ENCODE data around the gene GABRB3.

GABRB3 gene

DNA sequence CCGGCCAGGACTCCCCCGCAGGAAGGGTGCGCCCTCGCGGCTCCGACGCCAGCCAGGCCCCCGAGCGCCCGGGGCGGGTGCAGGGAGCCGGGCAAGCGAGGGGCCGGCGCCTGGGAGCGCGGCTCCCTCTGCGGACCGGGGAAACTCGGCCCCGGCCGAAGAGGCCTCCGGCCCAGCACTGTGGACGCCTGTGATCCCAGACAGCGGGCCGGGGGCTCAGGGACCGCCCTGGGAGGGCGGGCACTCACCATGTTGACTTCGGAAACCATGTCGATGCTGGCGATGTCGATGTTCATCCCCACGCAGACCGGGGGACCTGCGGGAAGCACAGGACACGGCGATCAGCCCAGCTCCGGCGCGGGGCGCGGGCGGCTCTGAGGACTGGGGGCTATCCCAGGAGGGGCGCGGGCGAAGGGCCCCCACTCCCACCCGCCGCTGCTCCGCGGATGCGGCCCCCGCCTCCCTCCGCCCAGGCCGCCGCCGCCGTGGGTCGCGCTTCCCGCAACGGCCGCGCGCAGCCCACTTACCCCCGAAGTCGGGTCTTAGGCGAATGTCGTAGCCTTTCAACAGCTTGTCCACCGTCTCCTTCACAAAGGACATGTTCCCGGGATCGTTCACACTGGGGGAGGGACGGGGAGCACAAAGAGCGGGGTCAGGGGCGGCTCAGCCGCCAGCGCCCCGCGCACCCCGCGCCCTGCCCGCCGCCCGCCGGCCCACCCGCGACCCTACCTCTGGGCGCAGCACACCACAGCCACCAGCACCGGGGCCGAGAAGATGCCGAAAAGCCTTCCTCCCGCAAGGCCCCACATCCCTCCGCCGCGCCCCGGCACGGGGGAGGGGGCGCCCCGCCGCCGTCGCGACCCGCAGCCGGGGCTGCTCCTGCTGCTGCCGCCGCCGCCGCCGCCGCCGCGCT lies at the start of gene GABRB3:
GABRB3 (minus strand) TSS at position 913 of the 913 bp plus-strand sequence.
- no peak for DNase-seq (ENCODE audit: low spot score)

DNA sequence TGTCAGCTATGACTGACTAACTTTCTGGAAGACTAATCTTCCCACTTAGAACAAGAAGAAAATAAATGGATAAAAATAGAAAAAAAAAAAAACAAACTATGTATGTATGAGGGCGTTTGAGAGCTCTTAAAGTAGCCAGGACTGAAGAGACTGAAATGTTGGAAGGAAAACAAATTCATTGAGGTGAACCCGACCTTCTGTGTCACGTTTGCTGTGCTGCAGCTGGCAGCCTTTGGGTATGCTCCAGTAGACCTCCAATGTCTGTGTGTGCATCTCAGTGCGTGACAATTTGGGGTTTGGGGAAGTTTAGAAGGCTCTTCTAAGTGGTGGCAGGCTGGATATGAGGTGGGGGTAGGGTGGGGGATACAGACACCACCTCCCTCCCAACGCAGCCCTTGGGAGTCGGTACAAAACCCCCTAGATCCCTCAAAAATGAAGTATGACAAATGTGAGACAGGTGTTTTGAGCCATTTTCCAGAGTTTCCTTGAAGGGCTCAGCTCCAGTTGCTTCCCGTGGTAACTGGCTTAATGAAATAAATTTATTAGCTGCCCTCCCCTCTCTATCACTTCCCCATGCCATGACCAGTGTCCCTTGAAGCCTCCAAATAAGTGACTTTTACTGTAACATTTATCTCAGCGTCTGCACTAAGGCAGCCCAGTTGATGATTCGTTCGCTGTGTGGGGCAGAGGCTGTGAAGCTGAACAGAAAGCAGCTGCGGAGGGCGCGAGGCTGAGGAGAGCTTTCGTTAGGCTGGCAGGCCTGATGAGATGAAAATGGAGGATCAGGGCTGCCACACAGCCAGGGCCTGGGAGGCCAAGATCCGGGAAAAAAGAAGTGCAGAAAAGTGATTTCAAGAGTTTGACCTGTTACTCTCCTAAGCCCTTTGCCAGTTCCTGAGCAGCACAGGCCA lies 34.9 kb upstream of the GABRB3 start:
- DNase-seq (ENCODE audit: low spot score), result no peak

DNA sequence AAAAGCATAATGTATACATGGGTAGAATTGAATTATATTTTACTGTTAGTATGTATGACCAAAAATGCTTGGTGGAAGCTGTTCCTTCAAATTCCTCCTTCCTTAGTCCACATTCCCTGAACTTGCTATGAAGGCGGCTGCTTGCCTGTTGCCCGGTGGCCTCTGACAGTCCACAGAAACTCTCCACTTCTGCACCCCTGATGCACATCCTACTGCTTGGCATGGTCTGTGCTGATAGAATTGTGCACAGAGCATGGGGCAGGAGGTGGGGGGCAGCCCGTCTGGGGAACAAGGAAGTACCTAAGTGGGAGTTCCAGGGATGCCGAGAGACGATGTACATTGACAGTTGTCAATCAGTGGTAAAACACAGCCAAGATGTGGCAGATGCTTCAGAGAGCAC lies 33.7 kb upstream of the GABRB3 start:
- DNase-seq (ENCODE audit: low spot score), result no peak

DNA sequence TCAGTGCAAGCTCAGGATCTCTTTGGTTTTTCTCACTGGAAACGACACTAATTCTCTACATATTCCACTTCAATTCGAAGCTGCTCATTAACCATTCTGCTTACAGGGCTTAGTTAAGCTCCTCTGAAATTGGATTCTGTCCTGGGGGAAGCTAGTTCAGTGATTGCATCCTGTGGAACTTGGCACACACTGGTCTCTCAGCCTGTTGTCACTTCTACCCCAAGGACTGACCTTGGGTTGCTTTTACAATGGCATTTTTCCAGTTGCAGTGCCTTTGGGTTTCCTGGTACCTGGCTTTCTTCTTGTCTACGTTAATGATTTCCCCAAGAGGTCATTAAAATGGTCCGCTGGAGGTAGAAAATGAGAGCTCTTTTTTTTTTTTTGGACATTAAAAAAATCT lies 33.3 kb upstream of the GABRB3 start:
- no peak for DNase-seq (ENCODE audit: low spot score)

DNA sequence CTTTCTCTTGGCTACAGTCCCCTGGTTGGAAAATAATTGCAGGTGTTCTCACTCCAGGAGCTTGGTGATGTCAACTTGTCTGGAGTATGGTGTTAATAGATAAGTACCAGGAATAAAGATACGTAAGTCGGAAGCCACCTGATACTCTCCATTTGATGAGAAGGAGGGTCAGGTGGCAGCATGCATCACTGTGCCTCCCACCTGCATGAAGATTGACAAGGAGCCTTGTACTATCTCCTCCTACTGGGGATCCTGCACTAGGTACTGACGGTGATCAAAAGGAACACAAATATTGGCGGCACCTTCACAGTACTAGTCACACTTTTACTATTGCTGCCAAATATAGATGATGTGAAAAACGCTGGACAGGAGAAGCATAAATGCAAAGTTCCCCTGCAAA lies 32.6 kb upstream of the GABRB3 start:
- DNase-seq (ENCODE audit: low spot score), result no peak

DNA sequence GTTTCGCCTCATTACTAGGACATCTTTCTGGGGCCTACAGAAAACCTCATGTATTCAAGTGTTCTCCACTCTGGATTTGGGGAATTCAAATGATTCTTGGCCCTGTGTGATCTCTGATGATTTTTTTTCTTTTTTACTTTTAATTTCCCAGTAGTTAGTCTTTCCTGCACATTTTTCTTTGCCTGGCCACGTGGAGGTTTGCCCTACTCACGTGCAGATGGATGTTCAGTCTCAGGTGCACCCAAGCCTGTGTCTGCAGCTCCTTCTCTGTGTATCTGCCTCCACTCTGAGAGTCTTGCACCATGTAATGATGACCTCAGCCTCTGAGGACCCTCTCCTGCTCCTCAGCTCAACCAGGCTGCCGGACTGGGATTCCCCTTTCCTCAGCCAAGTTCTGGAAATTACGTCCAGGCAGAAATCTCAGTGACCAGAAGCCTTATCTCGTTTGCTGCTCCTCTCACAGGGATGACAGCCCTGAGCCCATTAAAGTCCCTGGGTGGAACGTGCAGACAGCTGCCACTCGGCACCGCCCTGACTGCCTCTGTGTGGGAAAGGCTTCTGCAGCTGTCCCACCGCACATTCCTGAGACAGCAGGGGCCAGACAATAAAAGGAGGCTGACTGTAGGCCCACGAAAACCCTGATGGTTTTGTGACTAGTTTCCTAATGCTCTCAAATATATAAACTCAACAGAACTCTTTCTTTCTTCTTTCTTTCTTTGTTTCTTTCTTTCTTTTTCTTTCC lies 31.4 kb upstream of the GABRB3 start:
- DNase-seq (ENCODE audit: low spot score), result no peak

DNA sequence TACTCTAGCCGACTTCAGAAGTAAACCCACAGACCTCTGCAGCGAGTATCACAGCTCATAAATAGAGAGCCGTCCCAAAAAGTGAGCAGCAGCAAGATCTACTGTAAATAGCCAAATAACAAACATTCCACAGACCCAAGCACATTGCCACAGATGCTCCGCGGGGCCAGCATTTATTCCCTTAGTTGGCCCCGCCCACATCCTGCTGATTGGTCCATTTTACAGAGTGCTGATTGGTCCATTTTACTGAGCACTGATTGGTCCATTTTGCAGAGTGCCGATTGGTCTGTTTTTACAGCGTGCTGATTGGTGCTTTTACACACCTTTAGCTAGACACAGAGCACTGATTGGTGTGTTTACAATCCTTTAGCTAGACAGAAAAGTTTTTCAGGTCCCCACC lies 17.3 kb upstream of the GABRB3 start:
- no peak for DNase-seq (ENCODE audit: low spot score)

DNA sequence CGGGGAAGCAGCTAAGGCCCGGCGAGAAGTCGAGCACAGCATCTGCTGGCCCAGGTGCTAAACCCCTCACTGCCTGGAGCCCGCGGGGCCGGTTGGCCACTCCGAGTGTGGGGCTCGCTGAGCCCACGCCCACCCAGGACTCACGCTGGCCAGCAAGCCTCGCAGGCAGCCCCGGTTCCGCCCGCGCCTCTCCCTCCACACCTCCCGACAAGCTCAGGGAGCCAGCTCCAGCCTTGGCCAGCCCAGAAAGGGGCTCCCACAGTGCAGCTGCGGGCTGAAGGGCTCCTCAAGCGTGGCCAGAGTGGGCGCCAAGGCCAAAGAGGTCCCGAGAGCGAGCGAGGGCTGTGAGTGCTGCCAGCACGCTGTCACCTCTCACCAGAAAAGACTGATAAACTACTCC lies 8.9 kb upstream of the GABRB3 start:
- DNase-seq (ENCODE audit: low spot score), result no peak

DNA sequence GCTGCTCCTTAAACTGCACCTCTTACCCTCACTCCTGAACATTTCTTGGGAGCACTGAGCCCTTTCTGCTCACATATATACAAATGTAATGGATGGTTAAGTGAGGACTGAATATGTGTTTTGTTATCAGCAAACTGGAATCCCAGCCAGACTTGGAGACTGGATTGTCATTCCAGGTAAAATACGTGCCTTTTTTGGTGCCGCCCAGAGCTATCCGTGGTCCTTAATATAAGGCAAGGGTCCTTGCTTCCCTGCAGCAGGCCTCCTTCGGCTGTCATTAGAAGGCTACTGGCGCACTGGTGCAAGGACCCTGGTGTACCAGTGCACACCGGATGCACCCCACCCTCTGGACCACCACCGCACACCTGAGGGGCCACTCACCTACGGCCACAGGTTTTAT lies 1.1 kb upstream of the GABRB3 start:
- DNase-seq (ENCODE audit: low spot score), result no peak

DNA sequence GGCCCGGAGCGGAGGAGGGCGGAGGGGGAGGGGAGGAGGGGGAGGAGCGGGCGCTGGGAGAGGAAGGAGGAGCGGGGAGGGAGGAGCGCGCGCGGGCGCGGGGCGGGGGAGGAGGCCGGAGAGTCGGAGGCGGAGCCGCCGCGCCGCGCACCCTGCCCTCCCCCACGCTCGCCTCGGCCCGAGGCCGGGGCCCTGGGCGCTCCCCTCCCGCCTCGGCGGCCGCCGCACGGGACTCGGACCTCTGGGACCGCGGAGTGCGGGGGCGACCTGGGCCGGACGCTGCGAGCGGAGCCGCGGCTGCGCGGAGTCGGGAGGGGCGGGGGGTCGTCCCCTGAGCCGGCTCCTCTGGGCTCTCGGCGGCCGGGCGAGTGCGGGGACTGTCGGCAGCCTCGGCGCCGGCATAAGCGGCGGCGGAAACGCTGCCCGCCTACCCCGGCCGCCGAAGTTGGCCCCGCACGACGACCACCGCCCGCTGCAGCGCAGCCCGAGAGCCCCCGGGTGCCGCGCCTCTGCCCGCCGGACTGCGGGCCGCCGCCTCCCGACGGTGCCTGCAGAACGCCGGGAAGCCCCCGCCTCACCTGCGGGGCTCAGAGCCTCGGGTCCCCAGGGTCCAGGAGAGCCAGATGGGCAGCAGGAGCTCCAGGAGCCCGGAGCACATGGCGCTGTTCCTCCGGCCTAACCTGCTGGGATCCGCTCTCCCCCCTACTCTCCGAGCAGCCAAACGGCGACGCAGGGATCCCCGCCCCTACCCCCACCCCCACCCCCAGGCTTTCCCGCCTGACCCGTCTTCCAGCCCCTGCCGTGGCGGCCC lies 406 bp upstream of the GABRB3 start:
- no peak for DNase-seq (ENCODE audit: low spot score)

DNA sequence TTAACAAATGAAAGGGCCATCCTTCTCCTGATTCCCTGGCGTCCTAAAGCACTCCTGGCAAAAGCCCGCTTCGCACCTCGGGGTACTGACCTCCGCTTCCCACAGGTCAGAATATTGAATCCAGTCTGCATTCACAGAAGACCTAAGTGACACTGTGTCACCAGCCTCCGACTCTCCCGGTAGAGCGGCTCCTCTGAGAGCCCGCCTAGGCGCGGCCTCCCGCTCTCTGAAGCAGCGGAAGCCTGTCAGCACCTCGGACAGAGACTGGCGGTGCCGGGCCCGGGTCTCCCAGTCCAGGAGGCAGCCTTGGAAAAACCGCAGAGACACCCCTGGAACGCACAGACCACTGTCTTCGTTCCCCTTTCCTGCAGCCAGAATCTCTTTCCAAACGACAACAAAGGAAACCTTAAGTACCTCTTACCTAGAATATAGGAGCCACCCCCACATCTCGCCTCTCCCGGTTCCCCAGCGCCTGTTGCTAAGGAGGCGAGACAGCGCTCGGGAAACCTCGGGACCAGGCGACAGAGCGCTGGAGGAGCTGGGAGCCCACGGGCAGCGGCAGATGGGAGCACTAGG lies 1.2 kb downstream of the GABRB3 start:
- no peak for DNase-seq (ENCODE audit: low spot score)

DNA sequence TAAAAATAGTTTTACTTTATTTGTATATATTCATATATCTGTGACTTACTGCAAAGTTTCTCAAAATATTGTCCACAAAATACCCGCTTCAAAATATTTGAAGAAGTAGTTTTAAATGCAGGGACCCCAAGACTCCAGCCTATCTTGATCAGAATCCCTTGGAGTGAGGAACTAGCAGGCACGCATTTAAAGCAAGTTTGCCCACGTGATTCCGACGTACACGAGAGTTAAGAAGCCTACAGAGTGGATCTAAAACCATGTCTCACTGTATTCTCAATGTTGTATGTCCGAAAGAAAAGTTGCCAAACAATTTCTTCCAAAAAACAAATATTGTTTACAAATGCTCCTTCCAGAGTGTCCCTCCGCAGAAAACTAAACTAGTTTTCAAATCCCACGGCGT lies 1.7 kb downstream of the GABRB3 start:
- DNase-seq (ENCODE audit: low spot score), result no peak

DNA sequence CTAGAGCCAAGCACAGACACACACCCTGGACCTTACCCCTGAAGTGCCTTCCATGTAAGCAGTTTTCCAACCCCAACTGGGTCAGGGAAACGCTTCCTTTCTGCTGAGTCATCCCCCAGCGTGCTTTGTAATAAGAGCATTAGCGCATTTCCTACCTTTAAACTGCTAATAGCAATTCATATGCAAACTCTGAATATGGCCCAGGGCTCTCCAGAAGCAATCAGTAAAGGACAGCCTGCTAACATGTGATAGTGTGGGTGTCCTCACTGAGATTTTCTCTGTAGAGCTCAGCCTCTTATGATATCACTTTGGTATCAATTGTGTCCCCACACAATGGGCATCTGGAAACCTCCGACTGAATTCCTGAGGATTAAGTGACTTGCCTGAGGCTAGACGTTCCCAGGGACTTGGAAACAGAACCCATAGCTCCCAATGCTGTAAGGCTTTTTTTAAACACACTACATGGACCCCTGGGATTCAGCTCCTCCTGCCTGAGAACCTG lies 5.6 kb downstream of the GABRB3 start:
- DNase-seq (ENCODE audit: low spot score), result no peak

DNA sequence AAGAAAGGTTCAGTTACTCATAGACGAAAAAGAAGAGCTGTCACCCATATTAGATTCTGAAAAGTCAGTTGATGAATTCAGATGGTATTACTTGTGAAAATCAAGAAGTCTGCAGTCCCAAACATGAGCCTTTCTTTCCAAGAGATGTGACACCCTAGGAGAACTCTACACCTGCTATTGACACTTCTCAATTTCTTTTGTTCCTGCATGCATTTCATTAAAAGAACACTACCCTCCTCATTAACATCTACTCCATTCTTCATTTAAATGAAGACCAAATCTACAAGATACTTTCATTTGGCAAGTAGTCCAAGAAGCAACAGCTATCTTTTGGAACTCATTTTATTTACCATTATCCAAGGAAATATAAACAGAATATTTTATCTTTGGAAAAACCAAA lies 6.6 kb downstream of the GABRB3 start:
- DNase-seq (ENCODE audit: low spot score), result no peak

DNA sequence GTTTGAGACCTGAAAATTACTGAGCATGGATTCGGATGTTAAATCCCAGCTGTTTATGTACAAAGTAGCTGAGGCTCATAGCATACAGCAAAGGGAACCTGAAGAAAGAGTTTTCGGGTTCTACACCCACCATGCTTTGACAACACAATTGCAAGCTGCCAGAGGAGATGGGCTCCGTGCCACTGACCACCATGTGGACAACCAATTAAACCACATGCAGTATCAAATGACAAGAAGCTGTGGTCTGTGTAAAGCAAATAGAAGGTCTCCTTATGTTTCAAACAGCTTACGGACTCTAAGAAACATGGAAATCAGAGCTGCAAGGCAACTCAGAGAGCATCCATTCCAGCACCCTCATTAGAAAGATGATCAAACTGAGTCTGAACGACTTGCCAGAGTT lies 12.9 kb downstream of the GABRB3 start:
- DNase-seq (ENCODE audit: low spot score), result no peak

DNA sequence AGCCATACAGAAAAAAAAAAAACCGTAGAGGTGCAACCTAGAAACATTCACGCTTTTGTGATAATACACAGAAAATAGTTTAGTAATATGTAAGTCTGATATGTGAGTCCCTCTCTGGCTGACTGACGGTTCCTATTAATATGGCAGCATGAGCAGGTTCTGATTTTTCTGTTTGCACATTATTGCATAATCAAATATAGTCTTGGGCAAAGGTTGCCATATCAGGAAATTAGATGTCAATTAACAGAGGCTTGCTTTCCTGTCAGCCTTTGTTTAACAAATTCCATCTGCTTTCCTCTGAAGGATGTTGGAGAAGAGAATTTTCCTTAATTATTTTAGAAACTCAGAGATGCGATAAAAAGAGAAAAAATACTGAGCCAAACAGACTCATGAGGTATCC lies 14.8 kb downstream of the GABRB3 start:
- no peak for DNase-seq (ENCODE audit: low spot score)

DNA sequence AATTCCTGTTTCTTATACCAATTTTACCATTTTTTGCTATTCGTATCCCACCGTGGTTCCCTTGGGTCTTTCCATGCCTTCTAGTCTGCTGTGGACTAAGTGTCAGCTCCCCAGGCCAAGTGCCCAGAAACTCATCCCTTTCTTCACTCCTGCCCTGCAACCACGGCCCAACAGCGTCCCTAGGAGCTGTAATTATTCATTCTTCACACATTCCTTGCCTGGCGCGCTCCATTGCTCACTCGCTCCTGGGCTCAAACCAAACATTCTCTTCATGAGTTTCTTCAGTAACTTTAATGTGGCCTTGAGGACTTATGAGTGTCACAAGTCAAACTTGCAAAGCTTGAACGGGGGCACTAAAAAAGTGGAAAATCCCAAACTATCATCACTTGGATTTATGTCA lies 15.7 kb downstream of the GABRB3 start:
- DNase-seq (ENCODE audit: low spot score), result no peak

DNA sequence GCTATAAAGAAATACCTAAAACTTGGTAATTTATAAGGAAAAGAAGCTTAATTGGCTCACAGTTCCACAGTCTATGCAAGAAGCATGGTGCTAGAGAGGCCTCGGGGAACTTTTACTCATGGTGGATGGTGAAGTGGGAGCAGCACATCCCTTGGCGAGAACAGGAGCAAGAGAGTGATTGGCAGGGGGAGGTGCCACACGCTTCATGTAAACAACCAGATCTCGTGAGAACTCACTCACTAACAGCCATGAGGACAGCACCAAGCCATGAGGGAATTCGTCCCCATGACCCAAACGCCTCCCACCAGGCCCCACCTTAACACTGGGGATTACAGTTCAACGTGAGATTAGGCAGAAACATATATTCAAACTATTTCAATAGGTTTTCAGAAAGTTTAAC lies 28.0 kb downstream of the GABRB3 start:
- no peak for DNase-seq (ENCODE audit: low spot score)

DNA sequence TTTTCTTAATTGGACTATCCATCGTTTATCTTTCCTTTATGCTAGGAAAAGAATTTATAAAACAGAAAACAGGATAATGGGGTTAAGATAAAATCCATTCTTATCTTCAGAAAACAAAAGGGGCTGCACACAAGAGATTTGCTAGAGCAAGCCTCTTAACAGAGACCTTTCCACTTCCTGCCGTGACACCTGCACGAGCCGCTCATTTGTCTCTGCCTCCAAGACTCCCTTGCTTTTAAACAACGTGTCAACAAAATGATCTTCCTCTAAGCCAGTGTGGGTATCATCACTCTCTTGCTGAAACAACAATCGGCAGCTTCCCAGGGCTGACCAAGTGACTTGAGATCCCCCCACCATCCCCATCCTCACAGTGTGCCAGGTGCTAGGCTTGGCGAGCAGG lies 33.1 kb downstream of the GABRB3 start:
- no peak for DNase-seq (ENCODE audit: low spot score)

DNA sequence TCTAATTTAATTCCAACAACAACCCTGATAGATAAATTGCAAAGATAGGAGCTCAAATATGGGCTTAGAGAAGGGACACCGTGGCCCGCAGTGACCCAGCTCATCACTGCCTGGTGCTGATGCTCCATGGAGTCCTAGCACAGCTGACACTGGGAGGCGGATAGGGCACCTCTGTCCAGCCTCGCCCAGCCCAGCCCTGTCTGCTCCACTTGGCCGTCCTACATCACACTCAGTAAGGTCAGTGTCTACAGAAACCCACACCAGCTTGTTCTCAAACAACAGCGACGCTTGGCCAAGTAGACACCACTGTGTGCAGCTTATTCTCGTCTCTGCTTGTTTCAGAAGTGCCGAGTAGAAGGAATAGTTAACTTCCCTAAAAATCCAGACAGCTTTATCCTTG lies 33.9 kb downstream of the GABRB3 start:
- DNase-seq (ENCODE audit: low spot score), result no peak
